ENCODE results near the gene ZBTB39.

GRCh38 chr12:56999456-56999855 is 6.9 kb downstream of the ZBTB39 start:
- TF ChIP-seq CTCF (IDR thresholded peaks at IDR 0.05), result no peak
- no peak for TF ChIP-seq REST (IDR thresholded peaks at IDR 0.05; ENCODE audit: insufficient read depth in 1 of 2, low read depth in 2 of 2, low read length in 1 of 2)
- TF ChIP-seq POLR2AphosphoS5 (IDR thresholded peaks at IDR 0.05; ENCODE audit: low read depth, low read length), result no peak
- TF ChIP-seq SIN3A (IDR thresholded peaks at IDR 0.05; ENCODE audit: borderline replicate concordance, insufficient read depth, low read depth, low read length), result no peak
- TF ChIP-seq TCF7L2 (IDR thresholded peaks at IDR 0.05; ENCODE audit: low read depth, low read length), result no peak
